ENCODE data around the gene ORC4. TPM values are rescaled to one million over a fixed set of nuclear protein-coding genes. Genes with fewer than 3 reads are reported as not detected.

Gene ORC4
- total RNA-seq, 1 donor from 2014 or later: 25.4 TPM

DNA sequence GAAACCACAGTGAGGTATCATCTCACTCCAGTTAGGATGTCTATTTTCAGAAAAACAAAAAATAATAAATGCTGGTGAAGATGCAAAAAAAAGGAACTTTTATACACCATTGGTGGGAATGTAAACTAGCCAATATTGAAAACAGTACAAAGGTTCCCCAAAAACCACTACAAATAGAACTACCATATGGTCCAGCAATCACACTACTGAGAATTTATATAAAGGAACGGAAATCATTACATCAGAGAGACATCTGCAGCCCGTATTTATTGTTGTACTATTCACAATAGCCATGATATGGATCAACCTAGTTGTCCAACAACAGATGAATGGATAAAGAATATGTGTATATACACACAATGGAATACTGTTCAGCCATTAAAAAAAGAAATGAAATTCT, 52.0 kb downstream of the ORC4 start:
- H3K4me3 Mint-ChIP-seq (ENCODE audit: low read depth): no peak overlapping the region
- intact Hi-C loops (cut with micrococcal nuclease): no loop called here
- DNase-seq (ENCODE audit: low spot score): no peak

DNA sequence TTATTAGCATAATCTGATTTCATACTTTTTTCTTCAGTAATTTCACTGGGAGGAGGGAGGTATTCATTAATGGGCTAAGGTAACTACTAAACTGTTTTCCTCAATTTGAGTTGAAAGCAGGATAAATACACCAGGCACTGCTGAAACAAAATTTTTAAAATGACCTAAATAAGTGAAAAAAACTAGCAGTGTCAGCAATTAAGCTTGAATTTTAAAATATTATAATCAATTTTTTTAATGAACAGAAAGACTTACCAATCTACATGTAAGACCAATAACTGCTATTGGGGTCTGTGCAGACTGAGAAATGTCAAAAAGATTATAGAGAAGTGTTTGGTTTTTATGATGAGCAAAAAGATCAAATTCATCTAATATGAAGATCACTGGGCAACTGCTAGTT, 68.4 kb downstream of the ORC4 start:
- H3K4me3 Mint-ChIP-seq (ENCODE audit: low read depth): no peak overlapping the region
- no peak for DNase-seq (ENCODE audit: low spot score)
- intact Hi-C loops (cut with micrococcal nuclease): no loop called here
- no peaks in the 10 kb centered on the region for H3K9me3 Mint-ChIP-seq
- H3K27ac Mint-ChIP-seq: no peak overlapping the region
- no peaks in the 10 kb centered on the region for H3K4me1 Mint-ChIP-seq (ENCODE audit: low read depth)
- H3K27me3 Mint-ChIP-seq (ENCODE audit: low read depth): no peaks in the 10 kb centered on the region
- peaks cover 13% of the 10 kb centered on the region for H3K36me3 Mint-ChIP-seq (ENCODE audit: low read depth)

More for the DNA sequence above, 52.0 kb downstream of the ORC4 start:
- Mint-ChIP-seq H3K36me3 (ENCODE audit: low read depth) (peaks cover 58% of the 10 kb centered on the region), H3K27ac (no peak overlapping the region), H3K9me3 (peaks cover 42% of the 10 kb centered on the region), H3K4me1 (ENCODE audit: low read depth) (no peaks in the 10 kb centered on the region), H3K27me3 (ENCODE audit: low read depth) (no peaks in the 10 kb centered on the region)

DNA sequence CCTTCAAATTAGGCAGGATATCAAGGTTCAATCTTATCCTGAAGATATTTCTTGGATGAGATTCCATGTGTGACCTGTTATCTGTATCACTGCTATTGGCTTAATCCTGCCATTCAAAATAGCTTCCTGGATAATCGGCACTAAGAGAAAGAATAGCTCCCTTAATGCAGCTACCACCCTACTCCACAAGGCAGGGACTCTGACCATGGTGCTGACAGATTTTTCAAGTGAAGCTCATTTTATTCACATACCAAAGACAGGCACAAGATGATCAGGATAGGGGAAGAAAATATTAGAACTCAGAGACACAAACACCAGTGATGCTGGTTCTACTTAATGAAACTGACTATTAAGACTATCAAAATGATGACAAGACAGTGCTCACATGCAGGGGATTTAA, 74.9 kb downstream of the ORC4 start:
- Mint-ChIP-seq H3K36me3 (ENCODE audit: low read depth) (peaks cover 10% of the 10 kb centered on the region), H3K9me3 (no peaks in the 10 kb centered on the region), H3K27ac (no peak overlapping the region), H3K27me3 (ENCODE audit: low read depth) (no peaks in the 10 kb centered on the region), H3K4me1 (ENCODE audit: low read depth) (no peaks in the 10 kb centered on the region), H3K4me3 (ENCODE audit: low read depth) (no peak overlapping the region)
- DNase-seq (ENCODE audit: low spot score): no peak
- intact Hi-C loops (cut with micrococcal nuclease): no loop called here

DNA sequence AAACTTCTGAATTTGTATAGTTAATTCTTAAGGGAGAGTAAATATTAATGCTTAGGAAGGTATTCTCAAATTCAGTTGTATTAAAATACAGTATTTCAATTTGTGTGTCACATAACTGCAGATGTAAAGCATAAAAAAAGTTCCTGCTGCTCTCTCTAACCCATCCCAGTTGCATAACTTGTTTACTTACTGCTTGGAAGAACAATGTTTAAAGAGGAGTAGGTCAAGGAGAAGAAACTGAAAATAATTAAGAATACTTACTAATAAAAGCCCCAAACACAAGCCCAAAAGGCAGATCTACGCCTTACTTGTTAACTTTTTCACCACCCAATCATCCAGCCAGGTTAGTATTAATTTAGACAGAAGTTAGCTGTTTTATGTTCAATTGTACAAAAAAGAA, 81.2 kb downstream of the ORC4 start:
- Mint-ChIP-seq H3K27me3 (ENCODE audit: low read depth) (no peaks in the 10 kb centered on the region), H3K4me3 (ENCODE audit: low read depth) (no peak overlapping the region), H3K27ac (no peak overlapping the region), H3K4me1 (ENCODE audit: low read depth) (no peaks in the 10 kb centered on the region), H3K36me3 (ENCODE audit: low read depth) (peaks cover 16% of the 10 kb centered on the region), H3K9me3 (no peaks in the 10 kb centered on the region)
- intact Hi-C loops (cut with micrococcal nuclease): loop anchor here (5.0 kb wide), 1 partner anchor 708 kb away; no protein-coding TSS in a partner anchor
- DNase-seq (ENCODE audit: low spot score): no peak

DNA sequence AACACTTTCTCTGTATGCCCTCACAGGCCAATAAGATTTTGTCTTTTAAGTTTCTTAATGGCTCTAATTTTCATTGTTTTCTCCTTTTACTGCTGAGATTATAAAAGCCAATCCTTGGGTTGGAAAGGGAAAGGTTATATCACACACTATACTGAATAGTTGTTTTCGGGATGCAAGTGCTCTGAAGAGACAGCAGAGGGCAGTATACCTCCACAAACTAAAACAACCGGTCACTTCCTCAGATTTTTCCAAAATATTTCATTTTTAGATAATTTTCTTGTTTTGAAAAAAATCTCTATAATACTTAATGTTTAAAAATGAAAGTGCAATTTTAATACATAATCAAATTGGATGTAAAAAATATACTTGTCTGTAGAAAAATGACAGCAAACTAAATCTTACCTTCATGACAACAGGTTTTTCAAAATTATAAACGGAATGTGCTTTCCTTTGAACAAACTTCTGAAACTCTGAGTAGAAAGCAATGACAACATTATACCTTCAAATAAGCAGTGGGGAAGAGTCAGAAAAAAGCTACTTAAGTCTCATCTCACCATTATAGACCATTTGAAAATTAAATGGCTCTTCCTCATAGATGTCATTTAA, 82.7 kb downstream of the ORC4 start:
- Mint-ChIP-seq H3K27me3 (ENCODE audit: low read depth) (no peaks in the 10 kb centered on the region), H3K9me3 (no peaks in the 10 kb centered on the region), H3K36me3 (ENCODE audit: low read depth) (peaks cover 13% of the 10 kb centered on the region), H3K4me1 (ENCODE audit: low read depth) (no peaks in the 10 kb centered on the region), H3K4me3 (ENCODE audit: low read depth) (no peak overlapping the region), H3K27ac (no peak overlapping the region)
- DNase-seq (ENCODE audit: low spot score): no peak
- intact Hi-C loops (cut with micrococcal nuclease): loop anchor here (1.0 to 5.0 kb wide), 4 partner anchors 263 to 1052 kb away; no protein-coding TSS in a partner anchor

DNA sequence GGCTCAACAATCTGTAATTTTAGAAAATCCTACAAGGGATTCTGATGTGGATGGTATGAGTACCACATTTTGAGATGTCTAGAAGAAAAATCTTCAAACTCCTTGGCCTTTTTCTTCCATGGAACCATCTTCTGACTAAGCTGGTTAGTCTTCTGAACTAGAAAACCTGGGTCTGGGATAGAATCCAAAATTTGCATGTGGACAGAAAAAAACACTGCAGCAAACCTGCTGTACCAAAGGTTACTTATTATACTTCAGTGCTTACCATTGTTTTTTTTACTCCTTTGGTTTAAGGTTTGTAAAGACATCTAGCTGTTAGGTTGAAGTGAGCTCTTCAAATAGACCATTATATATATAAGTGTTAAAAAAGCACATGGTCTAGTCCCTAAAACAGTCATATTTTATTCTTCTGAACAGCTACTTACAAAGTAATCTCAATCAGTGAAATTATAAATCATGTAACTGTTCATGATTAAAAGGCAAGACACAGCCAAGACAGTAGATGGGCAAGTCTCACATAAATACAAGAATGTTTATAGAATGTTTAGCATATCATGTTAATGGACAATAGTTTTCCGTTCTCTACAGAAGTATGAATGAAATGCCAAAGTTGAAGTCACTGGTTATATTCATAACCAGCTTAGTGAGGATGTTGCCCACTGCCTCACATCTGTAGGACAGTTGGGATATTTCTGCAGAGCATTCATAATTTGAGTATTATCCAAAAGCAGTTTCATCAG, 85.5 kb downstream of the ORC4 start:
- Mint-ChIP-seq H3K4me1 (ENCODE audit: low read depth) (no peaks in the 10 kb centered on the region), H3K27me3 (ENCODE audit: low read depth) (no peaks in the 10 kb centered on the region), H3K4me3 (ENCODE audit: low read depth) (no peak overlapping the region), H3K9me3 (no peaks in the 10 kb centered on the region), H3K27ac (no peak overlapping the region), H3K36me3 (ENCODE audit: low read depth) (peaks cover 10% of the 10 kb centered on the region)
- DNase-seq (ENCODE audit: low spot score): no peak
- intact Hi-C loops (cut with micrococcal nuclease): loop anchor here (5.0 kb wide), 1 partner anchor 712 kb away; no protein-coding TSS in a partner anchor

DNA sequence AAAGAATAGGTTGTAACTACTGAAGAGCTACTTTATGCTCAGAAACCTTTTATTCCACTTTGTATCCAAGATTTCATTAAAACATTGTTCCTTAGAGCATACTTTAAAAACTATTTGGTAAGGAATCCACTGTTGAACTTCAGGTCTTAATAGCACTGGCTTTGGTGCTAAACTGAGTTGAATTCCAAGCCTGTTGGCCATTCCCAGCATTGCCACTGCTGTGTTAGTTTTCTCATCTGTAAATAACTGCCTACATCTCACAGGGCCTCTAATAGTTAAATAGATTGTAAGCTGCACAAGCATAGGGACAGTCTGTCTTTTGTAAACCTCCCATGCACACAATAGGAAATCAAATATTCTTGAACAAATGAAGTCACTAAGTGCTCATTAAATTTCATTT, 86.6 kb downstream of the ORC4 start:
- intact Hi-C loops (cut with micrococcal nuclease): no loop called here

DNA sequence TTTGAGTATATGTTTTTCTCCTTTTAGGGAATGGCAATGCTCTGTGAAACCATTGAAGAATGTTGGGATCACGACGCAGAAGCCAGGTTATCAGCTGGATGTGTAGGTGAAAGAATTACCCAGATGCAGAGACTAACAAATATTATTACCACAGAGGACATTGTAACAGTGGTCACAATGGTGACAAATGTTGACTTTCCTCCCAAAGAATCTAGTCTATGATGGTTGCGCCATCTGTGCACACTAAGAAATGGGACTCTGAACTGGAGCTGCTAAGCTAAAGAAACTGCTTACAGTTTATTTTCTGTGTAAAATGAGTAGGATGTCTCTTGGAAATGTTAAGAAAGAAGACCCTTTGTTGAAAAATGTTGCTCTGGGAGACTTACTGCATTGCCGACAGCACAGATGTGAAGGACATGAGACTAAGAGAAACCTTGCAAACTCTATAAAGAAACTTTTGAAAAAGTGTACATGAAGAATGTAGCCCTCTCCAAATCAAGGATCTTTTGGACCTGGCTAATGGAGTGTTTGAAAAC, 93.4 kb downstream of the ORC4 start:
- no peak for DNase-seq (ENCODE audit: low spot score)
- no peaks in the 10 kb centered on the region for H3K9me3 Mint-ChIP-seq
- no peaks in the 10 kb centered on the region for H3K4me1 Mint-ChIP-seq (ENCODE audit: low read depth)
- H3K27me3 Mint-ChIP-seq (ENCODE audit: low read depth): no peaks in the 10 kb centered on the region
- H3K27ac Mint-ChIP-seq: no peak overlapping the region
- intact Hi-C loops (cut with micrococcal nuclease): no loop called here
- H3K36me3 Mint-ChIP-seq (ENCODE audit: low read depth): no peaks in the 10 kb centered on the region
- no peak overlapping the region for H3K4me3 Mint-ChIP-seq (ENCODE audit: low read depth)

More for the DNA sequence above, 86.6 kb downstream of the ORC4 start:
- Mint-ChIP-seq H3K27me3 (ENCODE audit: low read depth) (no peaks in the 10 kb centered on the region), H3K36me3 (ENCODE audit: low read depth) (peaks cover 10% of the 10 kb centered on the region), H3K9me3 (no peaks in the 10 kb centered on the region), H3K4me1 (ENCODE audit: low read depth) (no peaks in the 10 kb centered on the region), H3K4me3 (ENCODE audit: low read depth) (no peak overlapping the region), H3K27ac (no peak overlapping the region)
- no peak for DNase-seq (ENCODE audit: low spot score)

DNA sequence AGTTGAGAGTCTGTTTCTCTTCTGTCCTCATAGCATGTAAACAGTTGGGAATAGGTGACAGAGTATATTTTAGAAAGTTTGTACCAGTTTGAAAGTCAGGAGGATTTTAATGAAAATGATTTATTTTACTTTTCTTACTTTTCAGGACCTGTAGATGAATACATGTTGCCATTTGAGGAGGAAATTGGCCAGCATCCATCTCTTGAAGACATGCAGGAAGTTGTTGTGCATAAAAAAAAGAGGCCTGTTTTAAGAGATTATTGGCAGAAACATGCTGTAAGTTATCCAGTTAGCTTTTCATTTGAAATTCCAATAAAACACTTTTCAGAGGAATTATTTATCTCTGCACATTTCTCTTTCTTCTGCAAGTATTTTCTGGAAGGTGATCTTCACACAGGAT, 94.7 kb downstream of the ORC4 start:
- Mint-ChIP-seq H3K9me3 (no peaks in the 10 kb centered on the region), H3K4me3 (ENCODE audit: low read depth) (no peak overlapping the region), H3K27me3 (ENCODE audit: low read depth) (no peaks in the 10 kb centered on the region), H3K27ac (no peak overlapping the region), H3K4me1 (ENCODE audit: low read depth) (no peaks in the 10 kb centered on the region), H3K36me3 (ENCODE audit: low read depth) (no peaks in the 10 kb centered on the region)
- no peak for DNase-seq (ENCODE audit: low spot score)
- intact Hi-C loops (cut with micrococcal nuclease): no loop called here

DNA sequence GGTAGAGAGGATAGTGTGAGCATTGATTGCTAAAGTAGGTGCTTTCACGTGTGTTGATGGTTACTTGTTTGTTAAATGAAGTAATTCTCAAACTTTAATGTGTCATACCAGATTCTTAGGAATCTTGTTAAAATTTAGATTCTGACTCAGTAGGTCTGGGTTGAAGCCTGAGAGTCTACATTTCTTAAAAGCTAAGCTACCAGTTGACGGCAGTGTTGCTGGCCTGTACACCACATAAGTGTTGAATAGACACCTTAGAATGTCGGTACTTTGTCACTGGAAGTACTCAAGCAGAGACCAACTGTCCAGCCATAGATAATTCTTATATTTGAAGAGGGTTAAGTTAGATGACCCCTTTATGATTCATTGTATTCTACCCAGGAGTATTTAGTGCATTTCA, 95.9 kb downstream of the ORC4 start:
- DNase-seq (ENCODE audit: low spot score): no peak
- H3K9me3 Mint-ChIP-seq: no peaks in the 10 kb centered on the region
- intact Hi-C loops (cut with micrococcal nuclease): no loop called here
- H3K27me3 Mint-ChIP-seq (ENCODE audit: low read depth): no peaks in the 10 kb centered on the region
- H3K36me3 Mint-ChIP-seq (ENCODE audit: low read depth): no peaks in the 10 kb centered on the region
- no peak overlapping the region for H3K4me3 Mint-ChIP-seq (ENCODE audit: low read depth)
- H3K27ac Mint-ChIP-seq: no peak overlapping the region
- H3K4me1 Mint-ChIP-seq (ENCODE audit: low read depth): no peaks in the 10 kb centered on the region

DNA sequence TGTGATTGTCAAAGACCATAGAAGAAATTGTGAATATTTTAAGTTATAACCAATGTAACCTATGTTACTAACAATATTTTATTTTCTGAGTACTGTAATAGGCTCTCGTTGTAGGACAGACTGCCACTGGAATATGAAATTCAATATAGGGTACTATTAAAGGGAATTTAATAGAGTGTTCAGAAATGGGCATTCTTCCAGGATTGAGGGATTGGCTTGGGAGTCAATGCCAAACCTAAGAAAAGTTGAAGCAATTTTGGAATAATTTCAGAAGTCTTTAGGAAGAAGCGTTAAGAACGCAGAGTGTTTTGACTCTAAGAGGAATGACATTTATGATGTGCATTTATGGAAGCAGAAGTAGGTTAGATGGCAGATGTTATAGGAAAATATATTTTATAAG, 96.7 kb downstream of the ORC4 start:
- H3K4me3 Mint-ChIP-seq (ENCODE audit: low read depth): no peak overlapping the region
- no peaks in the 10 kb centered on the region for H3K27me3 Mint-ChIP-seq (ENCODE audit: low read depth)
- no peaks in the 10 kb centered on the region for H3K36me3 Mint-ChIP-seq (ENCODE audit: low read depth)
- H3K27ac Mint-ChIP-seq: no peak overlapping the region
- DNase-seq (ENCODE audit: low spot score): no peak
- H3K4me1 Mint-ChIP-seq (ENCODE audit: low read depth): no peaks in the 10 kb centered on the region
- intact Hi-C loops (cut with micrococcal nuclease): no loop called here
- no peaks in the 10 kb centered on the region for H3K9me3 Mint-ChIP-seq

DNA sequence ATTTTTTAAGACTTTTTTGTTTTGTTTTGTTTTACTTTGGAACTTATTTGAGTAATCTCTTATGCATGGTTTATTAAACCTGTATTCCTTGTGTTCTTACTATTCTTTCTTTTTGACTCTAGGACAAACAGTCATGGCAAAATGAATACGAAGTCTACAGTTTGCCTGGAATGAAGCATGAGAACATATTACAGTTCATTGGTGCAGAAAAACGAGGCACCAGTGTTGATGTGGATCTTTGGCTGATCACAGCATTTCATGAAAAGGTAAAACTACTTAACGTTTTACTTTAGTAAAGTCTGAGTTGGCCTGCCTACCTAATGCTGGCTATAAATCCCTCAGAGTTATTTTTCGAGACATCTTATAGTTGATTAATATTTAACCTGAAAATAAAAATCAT, 103.4 kb downstream of the ORC4 start:
- H3K4me3 Mint-ChIP-seq (ENCODE audit: low read depth): no peak overlapping the region
- DNase-seq (ENCODE audit: low spot score): no peak
- H3K9me3 Mint-ChIP-seq: no peaks in the 10 kb centered on the region
- intact Hi-C loops (cut with micrococcal nuclease): no loop called here
- H3K27me3 Mint-ChIP-seq (ENCODE audit: low read depth): peaks cover 6% of the 10 kb centered on the region
- H3K27ac Mint-ChIP-seq: no peak overlapping the region
- no peaks in the 10 kb centered on the region for H3K4me1 Mint-ChIP-seq (ENCODE audit: low read depth)
- H3K36me3 Mint-ChIP-seq (ENCODE audit: low read depth): no peaks in the 10 kb centered on the region

DNA sequence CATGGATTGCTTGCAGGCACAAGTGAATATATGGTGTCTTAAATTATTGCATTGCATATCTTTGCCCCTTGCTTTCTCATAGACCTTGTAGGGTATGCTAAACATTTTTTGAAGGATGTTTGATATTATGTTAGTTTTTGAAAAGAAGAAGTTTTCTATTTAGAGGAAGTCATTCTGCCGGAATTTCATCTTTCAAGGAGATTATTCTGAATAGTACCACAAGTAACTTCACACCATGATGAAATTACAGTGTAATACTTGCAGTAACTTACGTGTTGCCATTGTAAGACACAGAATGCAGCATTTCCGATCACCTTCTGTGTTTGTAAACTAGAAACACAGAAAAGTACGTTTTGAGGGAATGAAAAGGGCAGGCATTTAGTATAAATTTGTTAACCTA, 103.8 kb downstream of the ORC4 start:
- no peak for DNase-seq (ENCODE audit: low spot score)
- no peaks in the 10 kb centered on the region for H3K36me3 Mint-ChIP-seq (ENCODE audit: low read depth)
- no peak overlapping the region for H3K27ac Mint-ChIP-seq
- intact Hi-C loops (cut with micrococcal nuclease): no loop called here
- H3K27me3 Mint-ChIP-seq (ENCODE audit: low read depth): peaks cover 6% of the 10 kb centered on the region
- no peaks in the 10 kb centered on the region for H3K4me1 Mint-ChIP-seq (ENCODE audit: low read depth)
- H3K4me3 Mint-ChIP-seq (ENCODE audit: low read depth): no peak overlapping the region
- no peaks in the 10 kb centered on the region for H3K9me3 Mint-ChIP-seq
